HG02970 (cell line): ENCODE results near the gene KLF2.

Source experiments
- ATAC-seq: cut with Tn5 transposase; IDR thresholded peaks from one replicate; pipeline ENCODE4 v1.9.1; 2021; ENCODE audit warnings: mild to moderate bottlenecking, moderate library complexity, moderate number of reproducible peaks; ENCODE audit not compliant: unreplicated experiment, low FRiP score

Gene KLF2

DNA sequence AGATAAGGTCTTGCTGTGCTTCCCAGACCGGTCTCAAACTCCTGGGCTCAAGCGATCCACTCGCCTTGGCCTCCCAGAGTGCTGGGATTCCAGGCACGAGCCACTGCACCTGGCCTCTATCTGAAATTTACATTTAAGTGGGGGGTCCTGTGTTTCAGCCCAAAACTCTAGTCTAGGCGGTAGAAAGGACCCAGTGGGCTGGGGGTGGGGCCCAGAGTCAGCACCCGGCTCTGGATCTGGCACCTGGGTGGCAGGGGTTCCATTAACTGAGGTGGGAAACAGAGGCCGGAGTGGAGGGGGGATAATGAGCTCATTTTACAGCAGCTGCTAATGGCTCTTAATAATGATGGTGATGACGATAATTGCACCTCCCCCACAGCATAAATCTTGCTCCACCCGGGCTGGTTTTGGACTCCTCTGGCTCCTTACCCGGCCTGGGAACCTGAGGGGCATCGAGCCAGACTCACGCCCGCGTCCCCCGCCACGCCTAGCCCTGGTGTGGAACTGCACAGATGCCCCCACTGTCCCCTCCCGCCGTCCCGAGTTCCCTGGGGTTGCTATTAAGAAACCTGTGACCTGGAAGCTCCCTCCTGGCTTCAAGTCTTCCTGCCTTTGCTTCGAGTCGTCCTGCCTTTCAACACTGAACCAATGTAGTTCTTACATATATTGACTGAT is 17.8 kb upstream of the KLF2 start:
- no peak for ATAC-seq

GRCh38 chr19:16308081-16308480 is 16.5 kb upstream of the KLF2 start:
- ATAC-seq, result no peak

DNA sequence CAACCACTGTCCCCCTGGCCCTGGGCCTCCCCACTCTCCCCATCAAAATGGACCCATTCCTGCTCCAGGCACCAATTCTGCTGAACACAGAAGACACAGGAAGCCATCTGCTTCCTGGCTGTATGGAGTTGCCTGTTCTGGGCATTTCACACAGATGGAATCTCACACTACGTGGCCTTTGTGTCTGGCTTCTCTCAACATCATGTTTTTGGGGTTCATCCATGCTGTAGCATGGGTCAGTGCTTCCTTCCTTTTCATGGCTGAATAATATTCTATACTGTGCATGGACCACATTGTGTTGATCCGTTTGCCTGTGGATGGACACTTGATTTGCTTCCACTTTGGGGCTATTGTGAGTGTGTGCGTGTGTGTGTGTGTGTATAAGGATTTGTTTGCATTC is 15.0 kb upstream of the KLF2 start:
- ATAC-seq, result no peak

DNA sequence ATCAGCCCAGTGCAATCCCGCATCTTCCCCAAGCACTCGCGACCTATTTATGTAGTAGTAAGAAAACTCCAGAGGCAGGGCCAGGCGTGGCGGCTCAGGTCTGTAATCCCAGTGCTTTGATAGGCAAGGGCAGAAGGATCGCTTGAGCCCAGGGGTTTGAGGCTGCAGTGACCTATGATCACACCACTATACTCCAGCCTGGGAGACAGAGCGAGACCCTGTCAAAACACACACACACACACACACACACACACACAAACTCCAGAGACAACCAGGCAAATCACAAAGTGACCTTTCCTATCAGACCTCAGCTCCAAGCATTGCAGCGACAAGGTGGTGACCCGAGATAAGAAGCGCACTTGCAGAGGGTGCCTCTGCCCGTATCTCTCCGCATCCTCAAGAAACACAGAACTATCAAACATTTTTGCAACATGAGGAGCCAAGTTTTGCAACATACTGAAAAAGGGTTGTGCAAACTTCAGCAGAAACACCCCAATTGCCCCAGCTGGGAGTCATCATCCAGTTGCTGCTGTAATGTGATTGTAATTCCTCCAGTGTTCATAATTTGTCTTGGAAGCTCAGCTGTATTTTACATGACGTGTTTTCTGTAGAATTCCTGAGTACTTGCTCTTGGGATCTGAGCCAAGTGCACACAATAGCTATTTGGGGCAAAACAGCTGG is 8.7 kb upstream of the KLF2 start:
- ATAC-seq, result no peak

- no peak for ATAC-seq
Measured at GRCh38 chr19:16316506-16316882, 8.1 kb upstream of the KLF2 start.

GRCh38 chr19:16319481-16319880 is 5.1 kb upstream of the KLF2 start:
- no peak for ATAC-seq

DNA sequence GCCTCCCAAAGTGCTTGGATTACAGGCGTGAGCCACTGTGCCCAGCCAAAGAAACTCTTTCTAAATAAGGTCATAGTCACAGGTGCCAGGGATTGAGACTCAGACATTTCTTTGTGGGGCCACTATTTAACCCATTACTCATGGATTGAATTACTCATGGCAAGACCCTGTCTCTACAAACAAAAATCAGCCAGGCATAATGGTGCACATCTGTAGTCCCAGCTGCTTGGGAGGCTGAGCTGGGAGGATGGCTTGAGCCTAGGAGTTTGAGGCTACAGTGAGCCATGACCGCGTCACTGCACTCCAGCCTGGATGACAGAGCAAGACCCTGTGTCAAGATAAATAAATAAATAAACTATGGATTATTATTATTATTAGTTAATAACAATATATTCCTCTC is 3.6 kb upstream of the KLF2 start:
- ATAC-seq, result no peak

- peak; percentile 6 for ATAC-seq
Measured at GRCh38 chr19:16325161-16325527, 518 bp downstream of the KLF2 start.

DNA sequence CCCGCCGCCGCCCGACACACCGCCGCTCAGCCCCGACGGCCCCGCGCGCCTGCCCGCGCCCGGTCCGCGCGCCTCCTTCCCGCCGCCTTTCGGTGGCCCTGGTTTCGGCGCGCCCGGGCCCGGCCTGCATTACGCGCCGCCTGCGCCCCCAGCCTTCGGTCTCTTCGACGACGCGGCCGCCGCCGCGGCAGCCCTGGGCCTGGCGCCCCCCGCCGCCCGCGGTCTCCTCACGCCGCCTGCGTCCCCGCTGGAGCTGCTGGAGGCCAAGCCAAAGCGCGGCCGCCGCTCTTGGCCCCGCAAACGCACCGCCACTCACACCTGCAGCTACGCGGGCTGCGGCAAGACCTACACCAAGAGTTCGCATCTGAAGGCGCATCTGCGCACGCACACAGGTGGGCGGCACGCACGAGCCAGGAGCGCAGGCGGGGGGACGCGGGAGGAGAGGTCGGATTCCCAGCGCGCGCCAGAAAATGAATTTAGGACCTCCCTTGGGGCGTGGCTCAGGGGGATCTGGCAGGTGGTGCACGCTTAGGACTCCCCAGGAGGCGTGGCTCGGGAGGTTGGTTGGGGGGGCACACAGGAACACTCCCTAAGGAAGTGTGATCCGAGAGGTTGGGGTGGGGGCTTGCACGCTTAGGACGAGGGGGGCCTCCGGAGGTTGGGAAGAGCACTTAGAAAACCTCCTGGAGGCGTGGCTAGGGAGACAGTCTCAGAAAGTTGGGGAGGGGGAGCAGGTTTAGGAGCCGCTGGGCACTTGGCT is 1.2 kb downstream of the KLF2 start:
- no peak for ATAC-seq

DNA sequence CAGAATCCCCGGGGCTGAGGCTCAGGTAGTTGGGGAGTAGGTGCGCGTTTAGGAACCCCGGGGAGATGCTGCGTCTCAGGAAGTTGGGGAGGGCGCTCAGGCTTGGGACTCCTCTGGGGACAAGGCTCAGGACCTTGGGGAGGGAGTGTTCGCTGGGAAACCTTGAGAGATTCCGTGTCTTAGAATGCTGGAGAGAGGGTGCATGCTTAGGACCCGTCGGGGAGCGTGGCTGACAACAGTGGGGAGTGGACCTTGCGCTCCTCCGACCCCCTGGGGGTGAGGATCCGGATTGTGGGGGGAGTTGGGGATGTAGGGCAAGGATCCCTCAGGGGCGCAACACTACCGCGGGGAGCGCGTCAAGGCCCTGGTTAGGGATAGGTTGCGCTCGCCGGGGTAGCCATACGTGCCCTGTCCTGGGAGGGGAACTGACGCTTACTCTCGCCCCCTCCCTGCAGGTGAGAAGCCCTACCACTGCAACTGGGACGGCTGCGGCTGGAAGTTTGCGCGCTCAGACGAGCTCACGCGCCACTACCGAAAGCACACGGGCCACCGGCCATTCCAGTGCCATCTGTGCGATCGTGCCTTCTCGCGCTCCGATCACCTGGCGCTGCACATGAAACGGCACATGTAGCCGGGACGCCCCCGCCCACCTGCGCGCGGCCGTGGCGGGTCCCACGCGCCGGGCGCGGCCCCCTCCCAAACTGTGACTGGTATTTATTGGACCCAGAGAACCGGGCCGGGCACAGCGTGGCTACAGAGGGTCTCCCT is 2.0 kb downstream of the KLF2 start:
- no peak for ATAC-seq

GRCh38 chr19:16327169-16327475 is 2.5 kb downstream of the KLF2 start:
- ATAC-seq, result no peak

DNA sequence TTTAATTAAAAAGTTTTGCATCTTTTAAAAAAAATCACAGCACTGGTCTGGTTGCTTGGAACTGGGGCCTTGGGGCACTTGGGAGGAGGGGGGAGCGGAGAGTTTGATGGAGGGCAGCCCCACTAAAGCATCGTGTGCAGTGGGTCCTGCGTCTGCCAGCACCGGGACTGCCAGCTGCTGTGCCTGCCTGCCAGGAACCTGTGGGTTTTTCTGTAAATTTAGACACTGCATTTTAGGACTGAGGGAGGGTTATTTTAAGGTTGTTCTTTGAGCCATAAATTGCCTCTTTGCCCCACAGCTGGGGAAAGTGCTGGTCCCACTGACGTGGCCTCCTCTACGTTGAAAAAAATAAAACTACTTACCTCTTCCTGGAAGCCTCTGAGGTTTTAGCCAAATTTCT is 2.9 kb downstream of the KLF2 start:
- ATAC-seq, result no peak

DNA sequence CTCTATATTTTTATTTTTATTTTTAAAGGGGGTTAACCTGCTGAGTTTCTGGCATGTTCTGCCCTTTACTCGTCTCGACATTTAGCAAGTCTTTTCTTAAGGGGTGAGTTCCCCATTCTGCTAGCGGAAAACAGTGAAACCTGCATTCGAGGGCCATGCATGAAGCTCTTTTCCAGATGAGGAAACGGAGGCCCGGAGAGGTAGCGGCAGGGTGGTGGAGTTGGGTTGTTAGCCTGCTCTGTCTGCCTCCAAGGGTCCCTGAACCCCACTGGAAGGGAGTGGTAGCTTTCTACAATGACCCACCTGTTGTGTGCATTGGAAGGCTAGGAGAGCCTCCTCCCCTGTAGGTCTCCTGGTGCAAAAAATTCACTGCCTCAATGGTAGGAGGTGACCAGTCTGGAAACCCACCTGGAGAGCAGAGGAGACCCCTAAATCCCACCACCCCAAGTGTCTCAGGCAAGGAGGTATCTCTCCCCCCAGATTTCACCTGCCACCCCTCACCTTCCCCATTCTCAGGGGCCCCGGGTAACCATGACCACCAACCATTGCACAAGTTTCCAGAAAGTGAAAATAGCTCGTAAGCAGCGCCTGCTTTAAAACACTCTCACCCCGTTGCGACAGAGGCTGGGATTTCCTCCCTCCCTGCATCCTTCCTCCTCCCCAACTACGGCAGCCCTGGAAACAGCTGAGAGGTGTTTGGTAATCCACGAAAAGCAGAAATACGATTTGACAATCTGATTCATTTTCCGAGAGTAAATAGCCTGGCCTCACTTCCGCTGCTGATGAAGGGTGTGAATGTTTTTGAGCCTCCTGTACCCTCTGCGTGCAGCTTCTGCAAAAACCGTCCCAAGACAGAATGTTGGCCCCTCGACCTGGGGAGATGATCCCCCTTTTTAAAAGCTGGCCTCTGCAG is 3.5 kb downstream of the KLF2 start:
- no peak for ATAC-seq

- ATAC-seq, result no peak
Measured at GRCh38 chr19:16328824-16329482, 4.3 kb downstream of the KLF2 start.

DNA sequence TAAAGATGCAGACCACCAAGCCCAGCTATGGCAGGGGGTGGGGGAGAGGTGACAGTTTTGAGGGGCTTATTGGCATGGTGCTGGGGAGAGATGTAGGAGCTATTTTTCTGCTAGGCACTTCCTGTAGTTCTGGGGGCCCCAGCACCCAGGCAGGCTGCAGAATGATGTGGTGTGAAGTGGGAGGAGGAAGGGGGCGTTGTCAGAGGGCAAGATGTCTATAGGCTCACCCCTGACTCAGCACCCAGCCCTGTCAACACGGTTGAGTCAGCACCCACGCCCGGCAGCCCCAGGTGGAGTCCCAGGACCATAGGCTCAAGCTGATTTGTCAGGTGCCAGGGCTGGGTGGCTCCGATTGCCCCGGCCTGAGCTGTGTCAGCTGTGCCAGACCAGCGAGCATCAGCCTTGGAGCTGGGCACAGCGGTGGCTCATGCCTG is 5.8 kb downstream of the KLF2 start:
- no peak for ATAC-seq

GRCh38 chr19:16330806-16331690 is 6.4 kb downstream of the KLF2 start:
- ATAC-seq, result no peak

- ATAC-seq, result no peak
Measured at GRCh38 chr19:16333001-16333586, 8.5 kb downstream of the KLF2 start.

GRCh38 chr19:16334411-16334810 is 9.8 kb downstream of the KLF2 start:
- no peak for ATAC-seq
